Measurements from ENCODE around the gene MCEE.
"Not testable (repeated sequence)": the region's sequence is repeated elsewhere in the genome, so short reads cannot be mapped to it uniquely, and the experiment has no call there.

The MCEE gene

DNA sequence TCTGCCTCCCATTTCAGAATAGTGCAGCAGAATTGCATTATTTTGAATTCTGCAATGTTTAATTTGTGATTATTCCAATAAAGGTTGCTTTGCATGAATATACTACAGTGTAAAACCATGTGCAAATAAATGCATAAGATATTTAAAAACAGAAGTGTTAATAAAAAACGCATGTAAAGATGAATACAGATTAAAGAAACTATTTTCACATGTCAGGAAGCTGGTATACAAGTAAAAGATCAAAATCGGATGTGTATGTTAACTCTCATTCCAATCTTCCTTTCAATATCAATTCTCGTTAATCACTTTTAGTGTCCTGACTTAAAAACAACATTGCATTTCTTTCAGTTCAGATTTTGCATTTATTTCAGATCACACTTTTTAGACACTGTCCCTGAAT lies 3.1 kb downstream of the MCEE start:
- DNase-seq (ENCODE audit: low spot score): no peak

- no peak for DNase-seq (ENCODE audit: low spot score)
These were observed 4.3 kb downstream of the MCEE start for GRCh38 chr2:71125506-71126294.

GRCh38 chr2:71122387-71123298 lies 7.4 kb downstream of the MCEE start:
- no peak for DNase-seq (ENCODE audit: low spot score)

DNA sequence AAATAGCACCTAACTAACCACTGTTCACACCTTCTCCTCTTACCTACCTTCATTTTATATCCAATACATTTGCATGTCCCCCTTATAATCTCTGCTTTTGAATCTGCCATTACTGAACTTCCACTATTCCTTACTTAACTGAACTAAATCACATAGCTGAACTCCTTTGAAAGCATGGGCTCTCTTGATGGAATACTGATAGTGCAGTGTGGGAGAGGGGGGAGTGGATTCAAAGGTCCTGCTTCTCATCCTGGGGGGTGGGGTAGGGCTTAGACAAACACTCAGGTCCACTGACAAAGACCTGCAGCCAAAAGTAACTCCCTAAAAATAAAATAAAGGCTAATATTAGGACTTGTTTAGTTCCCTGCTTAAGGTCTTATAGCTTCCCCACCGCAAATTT lies 8.6 kb downstream of the MCEE start:
- no peak for DNase-seq (ENCODE audit: low spot score)

GRCh38 chr2:71120195-71120594 lies 9.8 kb downstream of the MCEE start:
- DNase-seq (ENCODE audit: low spot score): no peak

GRCh38 chr2:71117063-71117462 lies 13.0 kb downstream of the MCEE start:
- no peak for DNase-seq (ENCODE audit: low spot score)

- DNase-seq (ENCODE audit: low spot score): no peak
These were observed 16.2 kb downstream of the MCEE start for GRCh38 chr2:71113843-71114242.

GRCh38 chr2:71108091-71108490 lies 21.9 kb downstream of the MCEE start:
- no peak for DNase-seq (ENCODE audit: low spot score)

GRCh38 chr2:71106463-71106862 lies 23.6 kb downstream of the MCEE start:
- DNase-seq (ENCODE audit: low spot score): not testable (repeated sequence)

DNA sequence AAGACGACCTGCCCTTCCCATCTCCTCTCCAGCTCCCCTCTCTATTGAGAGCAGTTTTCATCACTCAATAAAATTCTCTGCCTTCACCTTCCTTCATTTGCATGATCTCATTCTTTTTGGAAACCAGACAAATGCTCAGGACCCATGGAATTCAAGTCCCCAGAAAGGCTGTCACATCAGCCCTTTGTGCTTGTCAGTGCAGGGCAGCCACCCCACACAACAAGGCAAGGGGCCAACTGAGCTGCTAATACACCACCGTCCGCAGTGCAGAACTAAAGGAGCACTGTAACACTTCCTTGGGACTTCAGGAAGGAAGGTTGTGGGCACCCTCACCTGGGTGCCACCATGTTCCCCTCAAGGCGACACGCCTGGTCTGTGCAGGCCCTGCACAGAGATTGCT lies 26.2 kb downstream of the MCEE start:
- no peak for DNase-seq (ENCODE audit: low spot score)

DNA sequence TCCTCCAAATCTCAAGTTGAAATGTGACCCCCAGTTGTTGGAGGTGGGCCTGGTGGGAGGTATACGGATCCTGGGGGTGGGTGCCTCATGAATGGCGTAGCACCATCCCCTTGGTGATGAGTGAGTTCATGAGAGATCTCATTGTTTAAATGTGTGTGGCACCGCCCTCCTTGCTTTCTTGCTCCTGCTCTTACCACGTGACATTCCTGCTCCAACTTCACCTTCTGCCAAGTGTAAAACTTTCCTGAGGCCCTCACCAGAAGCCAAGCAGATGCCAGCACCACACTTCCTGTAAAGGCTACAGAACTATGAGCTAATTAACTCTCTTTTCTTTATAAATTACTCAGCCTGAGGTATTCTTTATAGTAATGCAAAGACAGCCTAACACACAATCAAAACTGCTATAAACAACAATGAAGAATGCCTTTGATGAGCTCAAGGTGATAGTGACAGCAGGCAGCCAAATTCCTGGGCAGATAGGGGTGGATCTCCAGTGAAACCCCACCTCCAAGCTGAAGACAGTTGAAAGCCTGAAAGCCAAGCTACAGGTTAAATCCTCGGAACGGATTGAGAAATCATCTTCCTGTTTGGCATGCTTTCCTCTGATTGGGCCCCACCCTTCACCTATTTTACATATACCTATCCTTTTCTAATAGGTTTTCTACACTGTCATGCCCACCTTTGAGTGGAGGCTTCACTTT lies 26.9 kb downstream of the MCEE start:
- no peak for DNase-seq (ENCODE audit: low spot score)

- DNase-seq (ENCODE audit: low spot score): peak; percentile 8
These were observed 28.4 kb downstream of the MCEE start for GRCh38 chr2:71101656-71102055.

- DNase-seq (ENCODE audit: low spot score): peak; percentile 63
These were observed 29.6 kb downstream of the MCEE start for GRCh38 chr2:71100195-71100964.

- DNase-seq (ENCODE audit: low spot score): not testable (repeated sequence)
These were observed 37.4 kb downstream of the MCEE start for GRCh38 chr2:71092491-71093260.

DNA sequence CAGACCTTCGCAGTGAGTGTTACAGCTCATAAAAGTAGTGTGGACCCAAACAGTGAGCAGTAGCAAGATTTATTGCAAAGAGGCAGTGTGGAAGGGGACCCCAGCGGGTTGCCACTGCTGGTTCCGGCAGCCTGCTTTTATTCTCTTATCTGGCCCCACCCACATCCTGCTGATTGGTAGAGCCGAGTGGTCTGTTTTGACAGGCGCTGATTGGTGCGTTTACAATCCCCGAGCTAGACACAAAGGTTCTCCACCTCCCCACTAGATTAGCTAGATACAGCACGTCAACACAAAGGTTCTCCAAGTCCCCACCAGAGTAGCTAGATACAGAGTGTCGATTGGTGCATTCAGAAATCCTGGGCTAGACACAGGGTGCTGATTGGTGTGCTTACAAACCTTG lies 38.2 kb downstream of the MCEE start:
- DNase-seq (ENCODE audit: low spot score): not testable (repeated sequence)

DNA sequence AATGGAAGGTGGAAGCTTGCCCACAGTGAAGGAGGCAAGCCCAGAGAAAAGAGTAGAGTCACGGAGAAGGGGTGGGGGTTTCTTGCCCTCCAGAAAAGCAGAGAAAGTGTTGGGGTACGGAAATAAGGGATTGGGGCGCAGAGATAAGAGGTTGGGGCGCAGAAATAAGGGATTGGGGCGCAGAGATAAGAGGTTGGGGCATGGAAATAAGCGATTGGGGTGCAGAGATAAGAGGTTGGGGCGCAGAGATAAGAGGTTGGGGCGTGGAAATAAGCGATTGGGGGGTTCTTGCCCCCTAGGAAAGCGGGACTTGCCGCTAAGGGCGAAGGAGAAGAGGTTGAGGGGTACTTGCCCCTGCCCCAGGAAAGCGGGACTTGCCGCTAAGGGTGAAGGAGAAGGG lies 40.6 kb downstream of the MCEE start:
- not testable (repeated sequence) for DNase-seq (ENCODE audit: low spot score)

DNA sequence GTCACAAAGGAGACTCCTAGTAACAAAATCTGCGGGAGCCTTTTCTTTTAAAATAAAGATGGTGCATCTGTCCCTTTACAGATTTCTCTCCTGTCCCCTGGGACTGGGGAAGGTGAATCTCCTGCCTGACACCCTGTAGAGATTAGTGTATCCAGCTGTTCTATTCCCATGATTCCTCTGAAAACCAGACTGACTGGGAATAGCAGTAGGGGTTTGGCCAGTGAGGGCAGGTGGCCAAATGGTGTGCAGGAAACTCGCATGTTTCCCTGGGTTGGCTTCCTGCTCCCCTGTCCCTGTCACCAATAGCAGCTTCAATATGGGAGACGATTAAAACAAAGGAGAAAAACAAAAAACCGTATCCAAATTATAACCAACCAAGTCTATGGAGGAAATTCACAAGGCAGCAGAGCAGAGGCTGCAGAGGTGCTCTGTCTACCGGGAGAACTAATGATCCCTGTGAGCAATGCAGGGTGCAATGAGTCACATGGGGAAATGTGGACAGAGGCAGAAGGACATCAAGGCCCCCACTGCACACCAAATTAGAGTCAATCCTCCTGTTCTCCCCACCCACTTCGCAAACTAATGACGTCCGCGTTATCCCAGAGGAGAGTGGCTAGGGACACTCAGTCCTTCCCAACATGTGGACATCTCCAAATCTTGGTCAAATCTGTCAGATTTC lies 44.6 kb downstream of the MCEE start:
- not testable (repeated sequence) for DNase-seq (ENCODE audit: low spot score)

DNA sequence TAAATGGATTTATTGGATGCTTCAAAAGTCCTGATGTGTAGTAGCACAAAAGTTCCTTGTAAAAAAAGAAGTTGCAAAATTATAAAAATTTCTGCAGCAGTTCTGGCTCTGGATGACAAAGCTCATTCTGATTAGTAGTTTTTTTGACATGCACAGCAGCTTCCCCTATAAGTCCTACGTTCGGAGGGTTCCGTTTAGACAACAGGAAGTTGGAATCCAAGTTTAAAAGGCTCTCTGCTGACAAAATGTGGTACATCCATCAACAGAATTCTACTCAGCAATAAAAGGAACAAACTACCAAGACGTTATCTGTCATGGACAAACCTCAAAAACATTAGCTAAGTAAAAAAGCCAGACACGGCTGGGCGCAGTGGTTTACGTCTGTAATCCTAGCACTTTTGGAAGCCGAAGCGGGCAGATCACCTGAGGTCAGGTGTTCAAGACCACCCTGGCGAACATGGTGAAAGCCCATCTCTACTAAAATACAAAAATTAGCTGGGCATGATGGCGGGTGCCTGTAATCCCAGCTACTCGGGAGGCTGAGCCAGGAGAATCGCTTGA lies 46.2 kb downstream of the MCEE start:
- not testable (repeated sequence) for DNase-seq (ENCODE audit: low spot score)

DNA sequence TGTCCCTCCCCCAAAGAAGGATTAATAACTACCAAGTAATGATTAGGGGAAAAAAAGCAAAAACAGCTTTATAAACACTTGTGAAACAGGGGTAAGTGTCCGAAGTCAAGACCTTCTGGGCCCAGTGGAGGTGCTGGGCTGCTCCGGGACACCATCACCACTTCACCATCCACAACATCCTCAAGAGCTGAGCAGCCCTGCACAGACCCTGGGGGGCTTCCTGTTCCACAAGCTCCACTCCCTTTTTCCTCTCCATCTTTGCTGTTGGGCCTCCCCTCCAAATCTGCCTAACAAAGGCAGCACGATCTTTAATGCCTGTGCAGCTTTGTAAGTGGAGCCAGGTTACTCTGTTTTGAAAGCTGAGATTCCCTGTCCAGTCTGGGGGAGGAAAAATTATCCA lies 46.7 kb downstream of the MCEE start:
- DNase-seq (ENCODE audit: low spot score): not testable (repeated sequence)
